Keratinocyte (primary cell): ENCODE data around the gene THAP6. TPM values are rescaled to one million over a fixed set of nuclear protein-coding genes. Genes with fewer than 3 reads are reported as not detected.

Experiments used
- DNase-seq: peaks from one replicate; pipeline ENCODE4 v3.0.0-alpha.2; 2011; ENCODE audit warnings: low read depth, missing footprints, low spot score
- FAIRE-seq: peaks from 2 replicates; lab custom pipeline; 2011; peaks lifted over from hg19 to GRCh38; lab: Jason Lieb, UNC
- H2AFZ ChIP-seq: 2 replicates; pipeline ENCODE4 v1.6.0; 2012; ENCODE audit warnings: low read length, control low read depth, inconsistent platforms; ENCODE audit not compliant: control insufficient read depth
- H3K27ac ChIP-seq: 2 replicates; pipeline ENCODE4 v1.5.1; 2011; ENCODE audit warnings: low read length; ENCODE audit not compliant: control insufficient read depth, insufficient read depth
- H3K27me3 ChIP-seq: 3 replicates; pipeline ENCODE4 v1.6.0; 2011; ENCODE audit warnings: low read length; ENCODE audit not compliant: control insufficient read depth, insufficient read depth; ENCODE audit errors: extremely low read depth
- H3K36me3 ChIP-seq, 2 experiments: 2 replicates in 1 of 2; 3 replicates in 1 of 2; pipeline ENCODE4 v1.5.1; 2011; ENCODE audit warnings: low read length in 2 of 2, mild to moderate bottlenecking in 1 of 2; ENCODE audit not compliant: control insufficient read depth in 2 of 2, insufficient read depth in 2 of 2; ENCODE audit errors: extremely low read depth in 1 of 2
- H3K4me1 ChIP-seq: 3 replicates; pipeline ENCODE4 v1.5.1; 2011; ENCODE audit warnings: low read length; ENCODE audit not compliant: control insufficient read depth, insufficient read depth; ENCODE audit errors: extremely low read depth
- H3K4me2 ChIP-seq: 3 replicates; pipeline ENCODE4 v1.6.0; 2011; ENCODE audit warnings: low read depth, low read length; ENCODE audit not compliant: control insufficient read depth, insufficient read depth; ENCODE audit errors: extremely low read depth
- H3K4me3 ChIP-seq, 3 experiments: fragments of 200-600 bp in 1 of 3; sonication (generic) in 1 of 3; 2 replicates in 2 of 3; 3 replicates in 1 of 3; pipeline ENCODE4 v1.5.1; 2011 to 2016; ENCODE audit warnings: low read length in 3 of 3, mild to moderate bottlenecking in 3 of 3, control low read depth in 2 of 3, inconsistent platforms in 1 of 3, low read depth in 1 of 3, mixed read lengths in 1 of 3, mixed run types in 1 of 3, moderate library complexity in 1 of 3; ENCODE audit not compliant: control insufficient read depth in 2 of 3, insufficient read depth in 2 of 3; ENCODE audit errors: extremely low read depth in 1 of 3
- H3K79me2 ChIP-seq: 2 replicates; pipeline ENCODE4 v1.6.0; 2012; ENCODE audit warnings: low read length; ENCODE audit not compliant: control insufficient read depth, insufficient read depth
- H3K9ac ChIP-seq: 3 replicates; pipeline ENCODE4 v1.6.0; 2011; ENCODE audit warnings: low read length; ENCODE audit not compliant: control insufficient read depth, insufficient read depth; ENCODE audit errors: extremely low read depth
- H3K9me1 ChIP-seq: 3 replicates; pipeline ENCODE4 v1.6.0; 2011; ENCODE audit warnings: low read length; ENCODE audit not compliant: control insufficient read depth, insufficient read depth; ENCODE audit errors: extremely low read depth
- H3K9me3 ChIP-seq: 2 replicates; pipeline ENCODE4 v1.5.1; 2012; ENCODE audit warnings: low read depth, low read length; ENCODE audit not compliant: control insufficient read depth
- H4K20me1 ChIP-seq: 3 replicates; pipeline ENCODE4 v1.6.0; 2011; ENCODE audit warnings: low read length; ENCODE audit not compliant: control insufficient read depth, insufficient read depth; ENCODE audit errors: extremely low read depth
- EZH2 ChIP-seq: IDR thresholded peaks from one replicate; pipeline ENCODE4 v1.6.1; 2012; ENCODE audit warnings: inconsistent platforms, mild to moderate bottlenecking, low read length, moderate library complexity
- dilution Hi-C: fragments of 300-500 bp; cut with MboI; formaldehyde crosslinking; loops from one replicate; pipeline ENCODE4 v1.7.0; 2020; ENCODE audit warnings: low sequenced_read_pairs; ENCODE audit not compliant: extremely low pct_ligation_motif_present
- polyA plus RNA-seq, 5 experiments: library from polyadenylated mRNA; depleted of rRNA in 3 of 5; stranded (reverse) in 3 of 5; stranded (forward) in 1 of 5; unstranded in 1 of 5; fragments of >200 nt; gene quantifications; 1 replicate in 1 of 5; 2 replicates in 3 of 5; 3 replicates in 1 of 5; pipeline versions ENCODE4 v1.2.1 to v1.2.3, GENCODE V29; 2011 to 2012; ENCODE audit warnings: missing spikeins in 2 of 5, low read depth in 1 of 5, low replicate concordance in 1 of 5
- TF ChIP-seq, protein P1 (sequence below), 3 experiments: IDR thresholded peaks in 1 of 3; conservative IDR thresholded peaks in 1 of 3; optimal IDR thresholded peaks in 1 of 3; 2 replicates in 2 of 3; 3 replicates in 1 of 3; pipeline versions ENCODE3 to v1.5.1; 2011; ENCODE audit warnings: low read length in 3 of 3, mild to moderate bottlenecking in 3 of 3, moderate library complexity in 2 of 3, control low read depth in 1 of 3, inconsistent platforms in 1 of 3; ENCODE audit not compliant: insufficient read depth in 2 of 3; ENCODE audit errors: extremely low read depth in 1 of 3

Gene THAP6
- polyA plus RNA-seq, 1 donor (not counting 4 experiments of a cell fraction or from before 2014, with no cell fraction given) = 11.9 TPM

DNA sequence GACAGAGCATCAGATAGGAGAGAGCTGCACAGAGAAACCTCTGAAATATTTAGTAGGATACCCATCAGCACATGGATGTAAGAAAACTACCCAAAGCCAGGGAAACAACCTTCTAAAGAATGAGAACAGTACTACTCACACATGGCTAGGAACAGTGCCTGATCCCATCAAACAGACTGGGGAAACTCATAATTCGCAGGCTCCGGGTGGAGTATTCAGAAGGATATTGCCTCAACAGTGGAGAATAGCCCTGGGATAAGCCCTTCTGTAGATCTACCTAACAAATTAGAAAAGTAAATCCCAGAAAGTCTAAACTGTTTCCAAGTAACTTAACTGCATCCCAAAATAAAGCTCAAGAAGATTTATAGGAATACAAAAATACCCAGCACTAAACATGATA is 17.9 kb upstream of the THAP6 start:
- no peak for DNase-seq
- Histone ChIP-seq H3K27ac (peak overlapping the region; percentile 58), H4K20me1 (no peaks in the 10 kb centered on the region), H3K9me1 (no peaks in the 10 kb centered on the region), H3K4me3 (no peak overlapping the region), H3K4me1 (no peaks in the 10 kb centered on the region), H3K4me2 (no peak overlapping the region), H3K79me2 (peaks cover 32% of the 10 kb centered on the region), H3K27me3 (no peaks in the 10 kb centered on the region), H3K36me3 (peaks cover under 1 to 4% of the 10 kb centered on the region in 2 experiments), H3K9me3 (no peaks in the 10 kb centered on the region), H3K9ac (no peak overlapping the region), H2AFZ (no peak overlapping the region)
- no peak for FAIRE-seq
- TF ChIP-seq EZH2 = no peak
- TF ChIP-seq, protein P1, sequence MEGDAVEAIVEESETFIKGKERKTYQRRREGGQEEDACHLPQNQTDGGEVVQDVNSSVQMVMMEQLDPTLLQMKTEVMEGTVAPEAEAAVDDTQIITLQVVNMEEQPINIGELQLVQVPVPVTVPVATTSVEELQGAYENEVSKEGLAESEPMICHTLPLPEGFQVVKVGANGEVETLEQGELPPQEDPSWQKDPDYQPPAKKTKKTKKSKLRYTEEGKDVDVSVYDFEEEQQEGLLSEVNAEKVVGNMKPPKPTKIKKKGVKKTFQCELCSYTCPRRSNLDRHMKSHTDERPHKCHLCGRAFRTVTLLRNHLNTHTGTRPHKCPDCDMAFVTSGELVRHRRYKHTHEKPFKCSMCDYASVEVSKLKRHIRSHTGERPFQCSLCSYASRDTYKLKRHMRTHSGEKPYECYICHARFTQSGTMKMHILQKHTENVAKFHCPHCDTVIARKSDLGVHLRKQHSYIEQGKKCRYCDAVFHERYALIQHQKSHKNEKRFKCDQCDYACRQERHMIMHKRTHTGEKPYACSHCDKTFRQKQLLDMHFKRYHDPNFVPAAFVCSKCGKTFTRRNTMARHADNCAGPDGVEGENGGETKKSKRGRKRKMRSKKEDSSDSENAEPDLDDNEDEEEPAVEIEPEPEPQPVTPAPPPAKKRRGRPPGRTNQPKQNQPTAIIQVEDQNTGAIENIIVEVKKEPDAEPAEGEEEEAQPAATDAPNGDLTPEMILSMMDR (optimal IDR thresholded peaks at IDR 0.05 in 1 of 3, IDR thresholded peaks at IDR 0.05 in 1 of 3, conservative IDR thresholded peaks at IDR 0.05 in 1 of 3; ENCODE audit: extremely low read depth in 1 of 3, insufficient read depth in 2 of 3, low read length in 3 of 3) = no peak
- dilution Hi-C loops = no loop called here

DNA sequence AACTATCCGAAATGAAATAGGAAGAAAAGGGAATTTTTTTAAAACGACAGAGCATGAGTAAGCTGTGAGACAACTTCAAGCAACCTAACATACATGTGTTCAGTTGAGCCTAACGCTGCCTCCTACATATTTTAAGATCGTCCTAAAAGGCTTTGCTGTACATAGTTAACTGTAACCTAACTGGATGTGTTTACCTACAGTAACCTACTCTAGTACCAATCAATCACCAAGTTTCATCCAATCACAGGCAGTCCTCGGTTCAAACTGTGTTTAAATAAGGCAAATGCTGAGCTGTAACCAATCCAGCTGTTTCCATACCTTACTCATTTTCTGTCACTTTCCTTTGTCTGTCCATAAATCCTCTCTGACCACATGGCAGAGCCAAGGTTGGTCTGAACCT is 17.1 kb upstream of the THAP6 start:
- TF ChIP-seq, protein P1 (optimal IDR thresholded peaks at IDR 0.05 in 1 of 3, IDR thresholded peaks at IDR 0.05 in 1 of 3, conservative IDR thresholded peaks at IDR 0.05 in 1 of 3; ENCODE audit: extremely low read depth in 1 of 3, insufficient read depth in 2 of 3, low read length in 3 of 3) = no peak
- TF ChIP-seq EZH2 = no peak
- Histone ChIP-seq H3K4me1 (no peaks in the 10 kb centered on the region), H3K4me2 (no peak overlapping the region), H3K36me3 (peaks cover 0 to 4% of the 10 kb centered on the region in 2 experiments), H3K79me2 (peaks cover 32% of the 10 kb centered on the region), H3K9me1 (no peaks in the 10 kb centered on the region), H3K4me3 (no peak overlapping the region), H2AFZ (no peak overlapping the region), H3K27ac (peak overlapping the region; percentile 58), H4K20me1 (no peaks in the 10 kb centered on the region), H3K9ac (no peak overlapping the region), H3K9me3 (no peaks in the 10 kb centered on the region), H3K27me3 (no peaks in the 10 kb centered on the region)
- FAIRE-seq (no peak), DNase-seq (no peak)
- dilution Hi-C loops = no loop called here
